MCF 10A (cell line): Measurements from ENCODE around the gene WDR83. TPM values are rescaled to one million over a fixed set of nuclear protein-coding genes. Genes with fewer than 3 reads are reported as not detected.
A peak's percentile ranks its signal among the peaks of the same experiment; 100 is the strongest.

Source experiments
- BruUV-seq: library from RNA; stranded (reverse); fragments of 400-500 nt; replicated peaks from 2 replicates; lab custom pipeline; 2021; lab: Mats Ljungman, UMichigan
- CTCF ChIA-PET: fragments of 300-600 bp; sonication (Branson Sonifier 250); formaldehyde crosslinking; extraction: SDS; loops from one replicate; lab custom pipeline; 2021; ENCODE audit warnings: antibody characterized with exemption, inconsistent platforms; lab: Yijun Ruan, JAX
- POLR2A ChIA-PET: fragments of 300-600, 350-650 bp; sonication (Branson Sonifier 250); formaldehyde crosslinking; extraction: SDS; loops from one replicate; lab custom pipeline; 2020; ENCODE audit warnings: antibody characterized with exemption, inconsistent platforms; lab: Yijun Ruan, JAX
- DNase-seq: peaks from one replicate; pipeline ENCODE4 v3.0.0-alpha.2; 2018; ENCODE audit not compliant: unreplicated experiment
- H3K27ac Mint-ChIP-seq: one replicate; pipeline ENCODE4 v1.8.0; 2022; ENCODE audit warnings: mild to moderate bottlenecking, low read depth, mixed read lengths; ENCODE audit not compliant: unreplicated experiment
- H3K27me3 Mint-ChIP-seq: one replicate; pipeline ENCODE4 v1.8.0; 2022; ENCODE audit warnings: mixed read lengths; ENCODE audit not compliant: insufficient read depth, unreplicated experiment
- H3K36me3 Mint-ChIP-seq: one replicate; pipeline ENCODE4 v1.8.0; 2022; ENCODE audit warnings: mild to moderate bottlenecking, moderate library complexity, mixed read lengths; ENCODE audit not compliant: insufficient read depth, unreplicated experiment
- H3K4me1 Mint-ChIP-seq: one replicate; pipeline ENCODE4 v1.8.0; 2022; ENCODE audit warnings: mixed read lengths; ENCODE audit not compliant: insufficient read depth, unreplicated experiment
- H3K4me3 Mint-ChIP-seq: one replicate; pipeline ENCODE4 v1.8.0; 2022; ENCODE audit warnings: mild to moderate bottlenecking, moderate library complexity, mixed read lengths; ENCODE audit not compliant: unreplicated experiment
- H3K9me3 Mint-ChIP-seq: one replicate; pipeline ENCODE4 v1.8.0; 2022; ENCODE audit warnings: mixed read lengths; ENCODE audit not compliant: unreplicated experiment
- intact Hi-C: fragments of 100-400 bp; cut with micrococcal nuclease; formaldehyde crosslinking; loops from 2 replicates; pipeline ENCODE4 v1.14.1; 2022
- total RNA-seq: library from RNA; stranded (reverse); gene quantifications from 2 replicates; pipeline ENCODE4 v1.2.3, GENCODE V29; 2022
- TF ChIP-seq, protein P1 (sequence below): fragments of 200-600 bp; IDR thresholded peaks from one replicate; pipeline ENCODE4 v1.8.0; 2022; ENCODE audit warnings: antibody characterized with exemption, mild to moderate bottlenecking; ENCODE audit not compliant: unreplicated experiment

The WDR83 gene
- total RNA-seq, 1 experiment from 2014 or later = 11.7 TPM

DNA sequence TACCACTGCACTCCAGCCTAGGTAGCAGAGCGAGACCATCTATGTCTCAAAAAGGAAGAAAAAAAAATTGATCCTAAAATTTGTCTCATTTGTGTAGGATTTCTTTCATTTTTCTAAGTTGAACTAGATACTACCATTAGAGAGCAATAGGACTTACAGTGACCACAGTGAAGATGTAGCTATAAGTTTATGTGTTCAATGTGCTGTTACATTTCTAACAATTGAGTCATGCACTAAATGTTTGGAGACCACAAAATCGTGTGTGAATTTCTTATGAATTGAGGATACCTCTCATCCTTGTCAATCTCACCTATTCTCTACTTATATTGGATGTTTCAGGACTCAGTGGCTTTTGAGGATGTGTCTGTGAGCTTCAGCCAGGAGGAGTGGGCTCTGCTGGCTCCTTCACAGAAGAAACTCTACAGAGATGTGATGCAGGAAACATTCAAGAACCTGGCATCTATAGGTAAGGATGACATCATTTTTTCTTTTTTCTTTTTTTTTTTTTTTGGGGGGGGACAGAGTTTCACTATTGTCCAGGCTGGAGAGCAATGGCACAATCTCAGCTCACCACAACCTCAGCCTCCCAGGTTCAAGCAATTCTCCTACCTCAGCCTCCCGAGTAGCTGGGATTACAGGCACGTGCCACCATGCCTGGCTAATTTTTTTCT is 43.1 kb upstream of the WDR83 start:
- DNase-seq = no peak
- ChIA-PET POLR2A (interaction anchor here (0.6 to 1.1 kb wide), 2 partner anchors 13 to 222 kb away, joined by 3 to 4 read pairs; partner anchors contain the start of genes ZNF490, ZNF791 and ZNF799), CTCF (interaction anchor here (0.6 to 0.7 kb wide), 2 partner anchors 151 to 1398 kb away, joined by 4 read pairs; no protein-coding TSS in a partner anchor)
- Mint-ChIP-seq H3K36me3 (peaks cover 88% of the 10 kb centered on the region), H3K9me3 (peaks cover 5% of the 10 kb centered on the region), H3K27me3 (no peaks in the 10 kb centered on the region), H3K4me3 (no peak overlapping the region), H3K4me1 (no peaks in the 10 kb centered on the region), H3K27ac (no peak overlapping the region)
- TF ChIP-seq, protein P1, sequence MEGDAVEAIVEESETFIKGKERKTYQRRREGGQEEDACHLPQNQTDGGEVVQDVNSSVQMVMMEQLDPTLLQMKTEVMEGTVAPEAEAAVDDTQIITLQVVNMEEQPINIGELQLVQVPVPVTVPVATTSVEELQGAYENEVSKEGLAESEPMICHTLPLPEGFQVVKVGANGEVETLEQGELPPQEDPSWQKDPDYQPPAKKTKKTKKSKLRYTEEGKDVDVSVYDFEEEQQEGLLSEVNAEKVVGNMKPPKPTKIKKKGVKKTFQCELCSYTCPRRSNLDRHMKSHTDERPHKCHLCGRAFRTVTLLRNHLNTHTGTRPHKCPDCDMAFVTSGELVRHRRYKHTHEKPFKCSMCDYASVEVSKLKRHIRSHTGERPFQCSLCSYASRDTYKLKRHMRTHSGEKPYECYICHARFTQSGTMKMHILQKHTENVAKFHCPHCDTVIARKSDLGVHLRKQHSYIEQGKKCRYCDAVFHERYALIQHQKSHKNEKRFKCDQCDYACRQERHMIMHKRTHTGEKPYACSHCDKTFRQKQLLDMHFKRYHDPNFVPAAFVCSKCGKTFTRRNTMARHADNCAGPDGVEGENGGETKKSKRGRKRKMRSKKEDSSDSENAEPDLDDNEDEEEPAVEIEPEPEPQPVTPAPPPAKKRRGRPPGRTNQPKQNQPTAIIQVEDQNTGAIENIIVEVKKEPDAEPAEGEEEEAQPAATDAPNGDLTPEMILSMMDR = no peak
- no TSS peak for BruUV-seq
- intact Hi-C loops = no loop called here

GRCh38 chr19:12626958-12627357 is 39.6 kb upstream of the WDR83 start:
- Mint-ChIP-seq H3K36me3 (peaks cover 98% of the 10 kb centered on the region), H3K27me3 (no peaks in the 10 kb centered on the region), H3K9me3 (peaks cover 11% of the 10 kb centered on the region), H3K4me3 (no peak overlapping the region), H3K27ac (no peak overlapping the region), H3K4me1 (no peaks in the 10 kb centered on the region)
- BruUV-seq = no TSS peak
- TF ChIP-seq, protein P1 = no peak
- ChIA-PET POLR2A (interaction anchor here (1.9 kb wide), 1 partner anchor 16 kb away, joined by 4 read pairs; the partner anchor contains the start of genes ZNF490 and ZNF791), CTCF (interaction anchor here (0.6 kb wide), 2 partner anchors 36 to 515 kb away, joined by 3 to 4 read pairs; no protein-coding TSS in a partner anchor)
- no peak for DNase-seq
- intact Hi-C loops = no loop called here

- DNase-seq = peak; percentile 17
- CTCF ChIA-PET = no interaction called here
- Mint-ChIP-seq H3K9me3 (peaks cover 11% of the 10 kb centered on the region), H3K36me3 (peaks cover 87% of the 10 kb centered on the region), H3K4me3 (no peak overlapping the region), H3K27me3 (no peaks in the 10 kb centered on the region), H3K4me1 (no peaks in the 10 kb centered on the region), H3K27ac (no peak overlapping the region)
- TF ChIP-seq, protein P1 = no peak
- intact Hi-C loops = no loop called here
- TSS peak; percentile 26 for BruUV-seq
- POLR2A ChIA-PET = interaction anchor here (1.2 kb wide), 1 partner anchor 18 kb away, joined by 4 read pairs; the partner anchor contains the start of genes ZNF490 and ZNF791
Observed at GRCh38 chr19:12628040-12629022, 38.3 kb upstream of the WDR83 start.
